Vagina (tissue), 2 donors: Measurements from ENCODE around the gene CFAP58.

Source experiments
- POLR2A ChIP-seq, 2 donors: fragments of 450-650 bp; IDR thresholded peaks; one replicate each; pipeline ENCODE4 v1.6.1; 2017; ENCODE audit warnings: antibody characterized with exemption in 2 of 2, mild to moderate bottlenecking in 2 of 2, moderate library complexity in 2 of 2
- POLR2AphosphoS5 ChIP-seq, 2 donors: sonication (generic); formaldehyde crosslinking; IDR thresholded peaks; one replicate each; pipeline ENCODE4 v1.9.0; 2017; ENCODE audit warnings: antibody characterized with exemption in 2 of 2, mild to moderate bottlenecking in 2 of 2, low read depth in 1 of 2; ENCODE audit not compliant: insufficient read depth in 1 of 2

DNA sequence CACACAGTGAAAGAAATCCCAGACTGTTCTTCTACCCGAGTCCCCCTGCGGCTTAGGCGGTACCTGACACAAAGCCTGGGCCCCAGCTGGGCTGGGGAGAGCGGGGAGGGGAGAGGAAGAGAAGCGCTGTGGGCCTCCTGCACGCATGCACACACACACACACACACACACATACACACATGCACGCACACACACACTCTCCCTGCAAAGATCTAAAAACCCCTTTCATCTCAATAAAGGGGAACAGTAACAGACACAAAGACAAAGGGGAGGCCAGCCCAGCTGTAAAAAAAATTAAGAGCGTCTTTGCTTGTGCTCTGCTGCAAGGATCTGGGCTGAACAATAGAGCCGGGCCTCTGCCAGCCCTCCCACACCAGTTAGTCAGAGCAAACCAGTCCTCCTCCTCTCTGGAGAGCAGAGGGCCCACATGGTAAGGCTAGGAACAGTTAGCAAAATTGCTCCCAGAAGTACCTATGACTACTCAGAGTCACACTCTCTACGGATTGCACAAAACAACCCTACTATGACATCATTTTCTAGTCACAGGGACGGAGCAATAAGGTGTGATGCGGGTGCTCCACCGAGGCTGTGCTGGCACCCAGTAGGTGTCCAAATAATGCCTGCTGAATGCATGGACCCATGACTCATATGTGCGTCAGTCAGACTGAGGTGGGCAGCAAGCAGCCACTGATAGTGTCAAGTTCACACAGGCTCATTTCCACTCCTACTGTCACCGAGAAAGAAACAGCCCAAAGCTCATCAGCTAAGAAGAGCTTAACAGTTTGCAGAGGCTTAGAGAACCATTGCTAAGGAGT is 24.5 kb upstream of the CFAP58 start:
- TF ChIP-seq POLR2AphosphoS5 (IDR thresholded peaks at IDR 0.05; ENCODE audit: insufficient read depth in 1 of 2, low read depth in 1 of 2) (peak; percentile 54 to 73), POLR2A (IDR thresholded peaks at IDR 0.05) (no peak)
